ENCODE data around the gene FCN3.

GRCh38 chr1:27361553-27361952 is 13.1 kb downstream of the FCN3 start:
- TF ChIP-seq CTCF (conservative IDR thresholded peaks at IDR 0.05; ENCODE audit: low read length) (no peak), EZH2phosphoT487 (IDR thresholded peaks at IDR 0.05; ENCODE audit: borderline replicate concordance, low read depth, low read length) (no peak)
